NB4 (cell line): ENCODE data around the gene C10orf105.

Experiments
- CTCF ChIP-seq: IDR thresholded peaks from one replicate; pipeline ENCODE4 v1.5.1; 2012; ENCODE audit warnings: low read depth, low read length
- POLR2A ChIP-seq: IDR thresholded peaks from 2 replicates; pipeline ENCODE4 v1.6.1; 2011; ENCODE audit warnings: mild to moderate bottlenecking; ENCODE audit not compliant: insufficient read length; ENCODE audit errors: extremely low read depth

GRCh38 chr10:71729161-71729636 lies 9.6 kb upstream of the C10orf105 start:
- TF ChIP-seq CTCF (no peak), POLR2A (peak; percentile 23)
